Measurements from ENCODE around the gene MKX. TPM values are rescaled to one million over a fixed set of nuclear protein-coding genes. Genes with fewer than 3 reads are reported as not detected.

Gene MKX
- polyA plus RNA-seq, 10 donors, result 1.0 to 15.6 (median 8.3) TPM

DNA sequence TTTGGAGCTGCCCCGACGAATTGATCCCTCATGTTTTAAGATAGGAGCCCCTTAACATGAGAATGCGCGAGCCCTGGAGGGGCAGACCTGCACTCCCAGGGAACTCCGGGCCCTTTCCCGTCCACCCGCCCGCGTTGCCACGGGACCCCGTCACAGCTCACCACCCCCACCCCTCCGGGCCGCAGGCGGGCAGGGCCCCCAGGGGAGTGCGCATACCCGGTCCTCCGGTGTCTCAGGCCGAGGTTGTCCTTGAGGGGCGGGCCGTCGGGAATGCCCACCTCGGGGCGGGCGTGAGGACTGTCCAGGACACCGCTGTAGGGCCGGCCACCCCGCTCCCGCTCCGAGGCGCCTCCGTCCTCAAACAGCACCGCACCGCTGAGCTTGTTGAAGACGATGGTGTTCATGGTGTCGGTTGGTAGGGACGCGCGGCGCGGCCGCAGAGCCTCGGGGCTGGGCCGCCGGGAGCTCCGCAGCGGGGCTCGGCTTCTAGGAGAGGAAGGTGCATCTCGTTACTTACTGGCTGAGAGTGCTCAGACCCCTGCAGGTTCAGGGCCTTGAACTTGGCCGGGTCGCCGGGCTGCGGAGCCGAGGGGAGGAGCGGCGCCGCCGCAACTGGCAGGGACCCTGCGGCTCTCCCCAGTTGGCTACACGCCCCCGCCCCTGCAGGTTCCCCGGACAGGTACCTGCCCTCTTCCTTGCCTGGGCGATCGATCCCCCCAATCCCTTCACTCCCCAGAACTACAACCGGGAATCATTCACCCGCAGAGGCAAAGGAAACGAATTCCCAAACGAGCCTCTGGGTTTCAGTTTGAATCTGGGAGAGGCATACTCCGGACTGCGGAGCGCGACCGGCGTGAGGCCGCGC is 2.4 kb downstream of the MKX start:
- peak in 1 of 3 donors; percentile 72 for DNase-seq

DNA sequence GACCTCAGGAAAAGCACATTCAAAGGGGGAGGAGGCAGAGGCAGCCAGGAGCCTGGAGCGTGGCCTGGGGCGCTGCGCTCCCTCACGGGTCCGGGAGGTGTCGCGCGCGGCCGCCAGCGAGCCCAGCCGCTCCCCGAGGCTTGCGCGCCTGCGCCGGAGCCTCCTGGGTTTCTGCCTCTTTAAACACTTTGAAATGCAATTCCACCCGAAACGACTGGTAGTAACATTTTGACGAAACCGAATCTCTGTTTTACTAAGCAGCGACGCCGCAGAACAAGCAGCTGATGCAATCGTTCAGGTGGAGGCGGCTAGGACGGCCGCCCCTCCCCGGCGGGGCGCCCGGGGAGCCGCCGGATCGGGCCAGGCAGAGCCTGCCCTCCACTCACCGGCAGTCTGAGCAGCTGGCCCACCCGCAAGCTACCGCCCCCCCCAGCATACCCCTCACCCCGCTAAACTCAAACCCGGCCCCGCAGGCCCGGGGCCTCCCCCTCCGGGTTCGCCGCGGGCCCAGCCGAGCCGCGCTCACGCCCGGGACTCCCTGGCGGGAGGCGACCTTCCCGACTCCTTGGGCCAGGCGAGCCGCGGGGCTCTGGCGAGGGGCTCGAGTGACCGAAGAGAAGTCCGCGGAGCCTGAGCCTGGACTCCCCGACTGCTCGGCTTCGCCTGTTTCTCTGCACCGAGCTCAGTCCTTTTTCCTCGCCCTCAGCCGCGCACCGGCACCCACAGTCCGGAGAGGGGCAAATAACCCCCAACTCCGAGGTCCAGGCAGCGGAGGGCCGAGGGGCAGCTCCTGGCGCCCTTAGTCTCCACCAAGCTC is 3.2 kb downstream of the MKX start:
- DNase-seq, result peak; percentile 85 to 92 (median 87)

DNA sequence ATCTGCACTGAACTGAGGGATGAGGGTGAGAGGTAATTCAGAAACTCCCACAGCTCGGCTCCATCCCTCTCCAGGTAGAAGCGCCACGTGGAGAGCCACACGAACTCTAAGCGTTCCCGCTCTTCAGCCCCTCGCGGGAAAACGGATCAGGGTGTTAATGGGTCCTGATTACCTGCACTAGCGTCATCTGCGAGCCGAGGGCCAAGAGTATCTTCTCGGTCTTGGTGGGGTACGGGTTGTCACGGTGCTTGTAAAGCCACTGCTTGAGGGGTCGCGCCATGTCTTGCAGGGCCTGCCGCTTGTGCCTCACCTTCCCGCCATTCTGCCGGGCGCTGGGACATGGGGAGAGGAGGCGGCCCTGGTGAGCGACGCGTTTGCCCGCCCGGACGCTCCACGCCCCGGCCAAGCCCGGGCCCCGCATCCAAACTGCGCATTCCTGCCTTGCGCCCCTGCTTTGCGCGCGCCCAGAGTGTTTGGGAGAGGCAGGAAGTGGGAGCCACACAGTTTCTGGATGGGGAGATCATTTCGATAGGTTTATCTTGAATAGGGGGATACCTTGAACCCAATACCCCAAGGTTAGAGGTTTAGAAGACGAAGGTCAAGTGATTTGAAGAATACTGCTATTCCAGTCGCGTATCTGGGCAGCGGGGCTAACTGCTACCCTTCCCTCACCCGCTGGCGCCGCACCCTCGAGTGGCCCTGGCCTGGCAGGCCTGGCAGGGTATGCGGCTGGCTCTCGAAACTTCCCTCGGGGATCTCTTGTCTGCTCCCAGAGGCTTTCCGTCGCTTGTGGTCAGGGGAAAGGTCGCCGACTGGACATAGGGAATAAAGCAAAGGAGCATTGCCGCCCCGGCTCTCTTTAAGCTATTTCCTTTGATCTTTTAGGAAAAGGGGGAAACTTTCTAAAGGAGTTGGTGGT is 4.2 kb downstream of the MKX start:
- DNase-seq, result no peak

DNA sequence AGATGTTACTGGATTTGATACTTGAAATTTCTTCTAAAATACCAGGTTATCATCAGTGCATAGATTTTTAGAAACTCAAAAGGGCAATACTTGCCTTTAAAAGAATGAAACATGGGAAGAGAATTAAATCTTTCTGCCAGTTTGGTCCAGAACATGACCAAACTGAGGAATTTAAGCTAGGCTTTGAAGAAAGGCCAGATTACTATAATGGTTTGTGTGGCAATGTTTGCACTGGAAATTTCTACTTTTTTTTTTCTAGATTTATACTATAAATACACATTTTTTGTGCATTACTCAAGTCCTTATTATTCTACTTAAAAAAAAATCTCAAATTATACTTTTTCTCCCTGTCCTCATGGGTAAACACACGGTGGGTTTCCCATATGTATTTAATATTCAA is 9.2 kb downstream of the MKX start:
- DNase-seq, result no peak

DNA sequence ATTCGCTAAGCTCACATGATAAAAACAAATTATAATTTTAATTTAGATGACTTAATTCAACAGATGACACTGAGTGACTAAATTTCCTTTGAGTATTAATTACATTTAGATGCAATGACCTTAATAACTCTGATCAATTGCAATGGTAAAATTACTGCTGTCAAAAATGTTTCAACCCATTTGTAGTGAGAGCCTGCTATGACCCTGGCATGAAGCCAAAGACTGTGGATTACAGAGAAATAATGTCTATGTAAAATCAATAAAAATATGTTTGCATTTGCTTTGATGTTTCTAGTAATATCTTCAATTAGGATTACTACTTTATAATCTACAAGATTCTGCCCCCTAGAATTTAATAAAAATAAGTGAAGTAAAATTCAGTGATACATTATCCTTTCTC is 15.6 kb downstream of the MKX start:
- no peak for DNase-seq

DNA sequence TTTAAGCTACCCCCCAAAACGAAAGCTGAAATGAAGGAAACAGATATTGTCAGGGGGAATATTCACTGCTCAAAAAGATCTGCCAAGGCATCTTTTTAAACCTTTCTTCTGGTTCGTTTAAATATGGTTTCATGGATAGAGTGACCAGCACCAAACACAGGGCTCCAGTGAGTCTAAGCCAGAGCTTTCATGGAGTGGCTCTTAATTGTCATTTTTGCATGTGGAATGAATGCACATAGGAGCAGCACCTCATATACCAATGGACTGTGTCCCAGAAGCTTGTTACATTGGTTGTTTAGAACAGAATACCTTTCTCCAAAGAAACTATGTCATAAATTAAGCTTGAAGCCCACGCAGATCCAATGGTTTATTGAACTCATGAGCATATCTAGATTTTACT is 17.3 kb downstream of the MKX start:
- no peak for DNase-seq

DNA sequence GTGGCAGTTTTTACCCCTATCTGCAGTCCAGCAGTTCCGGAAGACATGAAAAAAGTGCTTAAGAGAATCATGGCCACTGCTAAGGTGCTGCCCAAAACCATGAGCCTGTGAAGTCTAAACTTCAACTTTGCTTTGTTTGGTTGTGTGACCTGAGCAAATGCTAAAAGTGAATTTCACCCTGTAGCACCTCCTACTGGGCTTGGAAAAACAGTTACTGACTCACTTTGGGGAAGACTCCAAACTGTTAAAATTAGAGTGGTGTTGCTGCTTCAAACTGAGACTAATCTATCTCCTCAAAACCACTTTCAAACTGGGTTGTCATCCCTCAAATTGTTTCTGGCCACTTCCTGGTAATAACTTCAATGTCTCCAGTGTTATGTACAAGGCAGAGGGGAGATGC is 21.3 kb downstream of the MKX start:
- no peak for DNase-seq

DNA sequence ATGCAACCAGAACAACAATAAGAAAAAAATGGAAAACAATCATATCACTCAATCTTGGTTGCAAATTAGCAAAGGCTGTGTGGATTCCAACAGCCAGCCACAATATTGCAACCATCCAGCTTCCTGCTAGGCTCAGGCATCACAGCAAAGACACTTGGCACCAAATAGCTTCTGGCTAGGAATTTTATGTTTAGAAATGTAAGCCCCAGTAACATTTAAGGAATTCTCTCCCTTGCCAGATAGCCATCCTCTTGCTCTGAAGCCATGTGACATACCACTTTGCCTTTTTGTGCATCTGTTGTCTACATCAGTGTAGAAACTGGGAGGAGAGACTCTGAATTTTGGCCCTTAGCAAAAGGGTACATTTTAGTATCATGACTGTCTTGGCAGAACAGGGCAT is 22.2 kb downstream of the MKX start:
- peak in 2 of 3 donors; percentile 69 to 70 for DNase-seq

DNA sequence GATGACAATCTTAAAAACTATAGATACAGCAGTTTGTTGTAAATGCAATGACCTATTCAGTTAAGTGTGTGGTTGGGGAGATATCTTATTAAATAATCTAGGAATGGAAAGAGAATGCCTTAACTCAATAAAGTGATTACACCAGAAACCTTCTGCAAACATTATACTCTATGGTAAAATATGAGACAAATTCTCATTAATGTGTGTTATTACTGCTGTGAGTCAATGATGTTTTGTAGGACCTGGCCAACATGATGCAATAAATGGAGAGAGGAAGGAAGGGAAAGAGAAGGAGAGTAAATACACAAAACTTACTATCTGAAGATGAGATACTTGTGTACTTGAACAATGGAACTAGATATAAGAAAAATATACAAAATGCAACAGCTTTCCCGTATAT is 25.1 kb downstream of the MKX start:
- no peak for DNase-seq

DNA sequence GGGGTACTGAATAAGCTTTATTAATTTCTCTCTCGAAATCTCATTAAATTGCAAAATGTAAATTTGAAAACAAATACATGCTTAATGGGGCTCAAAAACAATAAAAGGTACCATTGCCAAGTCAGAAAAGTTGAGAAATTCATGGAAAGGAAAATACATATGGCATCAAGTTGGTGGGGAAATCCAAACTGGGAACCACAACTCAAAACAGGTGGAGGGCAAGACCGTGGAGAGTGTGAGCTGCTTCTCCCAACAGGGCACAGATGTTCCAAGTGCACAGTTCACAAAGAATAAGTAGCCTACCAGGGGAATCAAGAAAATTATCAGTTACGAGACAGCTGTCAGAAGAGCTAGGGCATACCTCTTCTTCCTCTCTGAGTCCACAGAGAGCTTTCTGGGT is 26.6 kb downstream of the MKX start:
- DNase-seq, result no peak

DNA sequence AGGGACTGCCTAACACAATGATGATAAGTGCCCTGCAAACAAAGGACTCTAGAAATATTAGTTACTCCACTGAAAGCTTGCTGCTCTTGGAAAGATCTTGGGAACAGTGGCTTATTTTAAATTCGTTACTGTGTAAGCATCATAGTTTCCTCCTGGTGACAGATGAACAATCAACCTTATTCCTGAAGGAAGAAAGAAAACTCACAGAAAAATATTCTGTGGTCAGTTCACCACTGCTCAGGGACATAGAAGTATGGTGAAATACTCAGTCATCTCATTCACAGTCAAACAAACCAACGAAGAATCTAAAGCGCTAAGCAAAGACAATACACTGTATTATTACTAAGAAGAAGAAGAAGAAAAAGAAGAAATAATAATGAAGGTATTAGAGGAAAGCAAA is 27.8 kb downstream of the MKX start:
- DNase-seq, result no peak

DNA sequence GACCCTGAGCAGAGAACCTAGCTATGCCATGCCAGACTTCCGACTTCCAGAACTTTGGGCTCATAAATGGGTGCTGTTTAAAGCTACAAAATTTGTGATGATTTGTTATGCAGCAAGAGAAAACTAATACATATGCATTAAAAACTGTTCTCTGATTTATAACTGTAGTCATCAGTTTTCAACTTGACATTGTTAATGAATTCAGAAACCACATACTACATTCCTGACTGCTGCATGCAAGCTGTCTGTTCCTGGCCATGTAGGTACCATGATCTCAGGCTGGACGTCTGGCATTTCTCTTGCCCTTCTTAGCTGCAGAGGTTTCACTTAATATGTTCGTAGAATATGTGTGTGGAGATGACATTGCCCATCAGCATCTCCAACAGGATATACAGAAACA is 28.4 kb downstream of the MKX start:
- DNase-seq, result no peak

DNA sequence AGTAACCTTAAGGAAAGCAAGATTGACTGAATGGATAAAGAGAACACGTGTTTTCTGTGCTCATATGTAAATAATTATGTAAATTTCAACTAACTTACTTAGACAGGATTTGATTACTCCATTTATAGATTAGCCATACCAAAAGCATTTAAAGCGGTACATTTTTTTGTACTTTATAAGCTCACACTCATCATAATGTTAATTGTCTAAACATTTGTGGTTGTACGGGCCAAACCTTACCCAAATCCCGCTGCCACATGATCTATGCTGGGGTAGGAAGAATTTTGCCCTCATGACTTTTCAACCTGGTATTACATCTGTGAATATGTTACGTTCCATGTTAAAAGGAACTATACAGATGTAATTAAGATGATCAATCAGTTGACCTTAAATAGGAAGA is 29.1 kb downstream of the MKX start:
- no peak for DNase-seq

DNA sequence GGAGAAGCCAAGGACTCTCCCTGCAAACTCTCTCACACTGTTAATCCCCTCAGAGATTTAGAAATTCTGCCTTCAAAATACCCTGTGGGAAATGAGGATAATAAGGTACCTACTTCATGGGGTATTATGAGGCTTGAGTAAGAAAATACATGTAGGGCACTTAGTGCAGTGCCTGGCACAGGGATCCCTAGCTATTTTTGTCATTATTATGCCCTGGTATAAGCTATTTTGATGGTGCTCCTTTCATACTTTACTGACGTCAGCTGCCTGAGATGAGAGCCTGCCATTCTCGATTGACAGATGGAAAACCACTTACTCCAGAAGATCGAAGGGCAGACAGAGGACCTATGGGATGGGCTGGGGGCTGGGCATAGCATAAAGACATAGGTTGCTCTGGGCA is 30.1 kb downstream of the MKX start:
- DNase-seq, result no peak

DNA sequence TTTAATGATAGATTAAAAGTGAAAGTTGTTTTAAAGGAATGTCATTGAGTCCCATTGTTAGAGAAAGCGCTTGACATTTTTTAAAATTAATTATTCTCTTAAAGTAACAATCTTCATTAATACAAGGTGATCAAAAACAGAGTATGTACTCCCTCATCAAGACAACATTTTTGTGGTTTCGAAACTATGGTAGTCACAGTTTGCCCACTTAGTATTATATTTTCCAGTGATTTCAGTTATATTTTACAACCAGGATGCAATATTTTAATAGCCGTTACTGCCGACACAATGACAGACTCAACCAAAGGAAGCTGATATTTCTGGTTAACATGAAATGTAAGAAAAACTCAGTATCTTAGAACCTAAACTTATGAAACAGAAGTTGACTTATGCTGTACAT is 31.3 kb downstream of the MKX start:
- no peak for DNase-seq

DNA sequence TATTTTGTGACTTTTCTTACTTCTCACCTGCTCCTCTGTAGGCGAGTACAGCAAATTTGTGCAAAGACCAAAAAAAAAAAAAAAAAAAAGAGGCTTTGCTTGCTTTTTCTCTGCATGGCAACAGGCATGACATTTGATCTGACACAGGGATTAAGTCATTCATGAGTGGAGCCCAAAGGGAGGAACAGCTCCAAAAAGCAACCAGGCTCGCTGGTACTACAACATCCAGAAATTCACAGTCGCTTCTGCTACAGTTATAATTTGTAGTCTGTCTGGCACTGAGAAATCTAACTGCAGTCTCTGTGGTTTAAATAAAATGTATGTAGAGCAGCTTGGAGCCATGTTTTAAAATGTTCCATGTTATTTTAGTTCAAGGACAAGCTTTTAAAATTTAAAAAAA is 31.7 kb downstream of the MKX start:
- DNase-seq, result peak; percentile 58 to 76 (median 62)

DNA sequence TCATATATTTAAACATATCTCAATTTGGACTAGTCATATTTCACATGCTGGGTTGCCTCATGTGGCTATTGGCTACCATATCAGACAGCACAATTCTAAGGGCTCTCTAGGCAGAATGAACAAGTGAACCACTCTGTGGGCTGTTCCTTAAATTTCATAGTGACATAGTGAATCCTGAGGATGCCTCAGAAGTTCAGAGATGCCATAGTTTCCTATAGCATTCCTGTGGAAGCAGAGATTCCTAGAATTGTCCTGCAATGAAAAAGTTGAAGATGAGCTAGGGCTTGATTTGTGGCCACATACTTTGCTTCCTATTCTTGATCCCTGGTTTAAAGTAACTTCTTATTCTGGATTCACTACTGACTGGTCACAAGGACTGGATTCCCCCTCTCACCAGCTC is 35.6 kb downstream of the MKX start:
- no peak for DNase-seq

DNA sequence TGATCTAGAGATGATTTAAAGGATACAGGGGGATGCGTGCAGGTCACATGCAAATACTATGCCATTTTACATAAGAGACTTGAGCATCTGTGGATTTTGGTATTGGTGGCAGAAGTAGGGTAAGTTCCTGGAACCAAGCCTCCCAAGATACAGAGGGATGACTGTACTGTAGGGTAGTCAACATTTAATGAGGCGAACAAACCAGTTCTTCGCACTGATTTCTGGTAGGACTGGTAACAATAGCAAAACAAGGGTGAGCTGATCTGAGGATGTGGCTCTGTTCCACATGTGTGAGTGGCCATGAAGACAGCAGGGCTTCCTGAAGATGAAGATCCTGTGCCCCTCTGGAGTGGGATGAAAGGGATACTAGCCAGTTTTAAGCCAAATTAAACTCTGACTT is 36.3 kb downstream of the MKX start:
- DNase-seq, result no peak

DNA sequence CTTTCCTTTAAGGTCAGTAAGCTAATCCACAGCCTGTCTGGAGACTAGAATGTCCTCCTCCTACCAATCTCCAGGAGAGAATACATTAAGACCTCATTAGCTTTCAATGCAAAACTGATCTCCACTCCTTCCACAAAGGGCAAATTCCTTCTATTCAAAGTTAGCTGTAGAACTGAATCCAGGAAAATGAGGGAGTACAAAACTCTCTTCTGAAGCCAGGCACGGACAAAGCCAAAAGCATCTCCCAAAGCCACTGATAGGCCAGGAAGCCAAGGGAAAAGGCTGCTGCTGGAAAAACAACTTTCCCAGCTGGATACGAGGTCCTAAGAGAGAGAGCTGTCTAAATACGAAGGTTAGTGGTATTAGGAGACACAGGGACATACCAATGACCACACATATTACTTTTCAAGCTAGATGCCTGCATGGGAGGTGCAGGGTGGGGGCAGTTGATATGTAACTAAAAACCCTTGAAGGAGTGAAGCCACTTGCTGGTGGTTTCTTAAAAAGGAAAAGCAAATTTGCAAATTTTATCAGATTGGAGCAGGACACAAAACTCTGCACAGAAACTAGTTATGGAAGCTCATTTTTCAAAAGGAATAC is 43.6 kb downstream of the MKX start:
- DNase-seq, result peak in 2 of 3 donors; percentile 63 to 78

DNA sequence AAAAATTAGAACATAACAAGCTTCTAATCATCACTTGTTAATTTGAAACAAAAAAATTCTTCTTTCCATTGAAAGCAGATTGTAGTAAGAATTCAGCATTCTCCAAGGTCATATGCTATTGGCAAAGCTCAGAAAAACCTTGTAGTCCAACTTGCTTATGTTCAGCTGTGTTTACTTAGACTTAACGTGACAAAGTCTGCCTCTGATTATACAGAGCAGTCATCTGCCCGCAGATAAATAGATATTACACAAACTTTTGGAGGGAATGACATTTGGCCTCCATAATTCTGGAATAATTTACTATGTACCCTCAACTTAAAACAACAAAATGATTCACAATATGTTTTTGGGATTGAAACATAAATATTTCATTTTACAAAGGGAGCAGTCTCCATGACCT is 45.8 kb downstream of the MKX start:
- peak in 2 of 3 donors; percentile 68 for DNase-seq

DNA sequence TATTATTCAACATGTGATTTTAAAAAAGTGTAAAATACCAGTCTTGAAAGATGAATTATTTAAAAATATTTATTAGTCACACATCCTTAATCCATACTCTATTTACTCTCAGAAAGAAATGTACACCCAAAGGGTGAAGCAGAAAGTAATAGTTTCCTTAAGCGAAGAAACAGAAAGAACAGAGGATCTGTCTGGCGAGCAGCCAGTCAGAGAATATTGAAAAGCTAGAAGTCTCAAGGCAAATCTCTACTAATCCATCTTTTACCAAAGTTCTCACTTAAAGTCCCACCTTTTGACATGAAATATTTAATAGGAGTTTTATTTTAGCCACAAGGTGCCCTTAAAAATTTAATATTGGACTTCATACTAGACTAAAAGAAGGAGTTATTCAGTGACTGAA is 46.7 kb downstream of the MKX start:
- DNase-seq, result peak in 1 of 3 donors; percentile 44

DNA sequence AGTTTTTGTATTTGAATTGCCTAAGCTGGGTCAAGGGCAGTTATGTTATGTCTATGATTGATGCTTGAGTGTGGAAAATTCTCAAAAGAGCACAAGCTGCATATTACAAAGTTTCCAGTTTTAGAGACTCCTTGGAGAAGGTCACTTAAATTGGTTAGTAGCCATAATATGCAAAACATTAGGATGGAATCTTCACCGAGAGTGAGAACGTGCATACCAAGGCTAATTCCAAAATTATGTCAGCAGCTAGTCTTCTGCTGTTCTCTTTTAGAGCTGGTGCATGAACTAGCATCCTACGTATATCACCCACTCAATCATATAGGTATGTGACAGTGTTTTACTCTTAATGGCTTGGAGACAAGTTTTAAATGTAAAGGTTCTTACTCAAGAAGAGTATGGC is 49.2 kb downstream of the MKX start:
- no peak for DNase-seq
